Kidney tubule cell (primary cell): ENCODE results near the gene NUTF2.
"Not testable (repeated sequence)": the region's sequence is repeated elsewhere in the genome, so short reads cannot be mapped to it uniquely, and the experiment has no call there.

ENCODE experiments used
- DNase-seq: peaks from one replicate; pipeline ENCODE4 v3.0.0-alpha.2; 2018; ENCODE audit warnings: low spot score

NUTF2 gene

GRCh38 chr16:67864044-67864443 is 17.3 kb downstream of the NUTF2 start:
- DNase-seq, result not testable (repeated sequence)

DNA sequence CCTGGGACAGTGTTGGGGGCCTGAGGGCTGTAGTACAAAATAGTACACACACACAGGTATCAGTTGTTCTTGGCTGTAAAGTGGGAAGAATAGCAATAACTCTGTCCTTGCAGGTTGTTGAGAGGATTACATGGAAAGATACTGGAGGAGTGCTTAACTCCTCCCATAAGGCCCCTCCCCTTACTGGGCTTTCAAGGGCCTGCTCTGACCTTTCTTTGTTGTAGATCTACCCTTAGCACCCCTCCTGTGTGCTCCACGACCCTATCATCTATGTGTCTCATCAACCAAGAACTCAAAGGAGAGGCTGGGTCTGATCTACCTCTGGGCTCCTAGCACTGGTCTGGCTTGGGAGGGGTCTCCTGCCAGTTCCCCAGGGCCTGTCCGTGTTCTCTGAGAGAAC is 17.9 kb downstream of the NUTF2 start:
- DNase-seq, result no peak

- peak; percentile 35 for DNase-seq
Observed at GRCh38 chr16:67865318-67865717, 18.6 kb downstream of the NUTF2 start.

GRCh38 chr16:67868290-67868689 is 21.6 kb downstream of the NUTF2 start:
- no peak for DNase-seq

DNA sequence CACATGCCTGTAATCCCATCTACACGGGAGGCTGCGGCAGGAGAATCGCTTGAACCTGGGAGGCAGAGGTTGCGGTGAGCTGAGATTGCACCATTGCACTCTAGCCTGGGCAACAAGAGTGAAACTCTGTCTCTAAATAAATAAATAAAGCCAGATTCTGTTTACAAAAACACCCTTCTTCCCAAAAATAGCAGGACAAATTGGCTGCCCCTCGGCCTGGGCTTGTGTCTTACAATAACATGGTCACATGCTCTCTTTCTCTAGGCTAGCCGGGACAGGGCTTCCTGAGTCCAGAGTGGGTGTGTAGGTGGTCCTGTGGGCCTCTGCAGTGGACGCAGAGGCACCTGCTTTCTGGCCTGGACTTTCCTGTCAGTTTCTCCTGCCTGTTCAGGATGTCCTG is 22.9 kb downstream of the NUTF2 start:
- DNase-seq, result no peak

GRCh38 chr16:67871256-67871655 is 24.5 kb downstream of the NUTF2 start:
- no peak for DNase-seq

DNA sequence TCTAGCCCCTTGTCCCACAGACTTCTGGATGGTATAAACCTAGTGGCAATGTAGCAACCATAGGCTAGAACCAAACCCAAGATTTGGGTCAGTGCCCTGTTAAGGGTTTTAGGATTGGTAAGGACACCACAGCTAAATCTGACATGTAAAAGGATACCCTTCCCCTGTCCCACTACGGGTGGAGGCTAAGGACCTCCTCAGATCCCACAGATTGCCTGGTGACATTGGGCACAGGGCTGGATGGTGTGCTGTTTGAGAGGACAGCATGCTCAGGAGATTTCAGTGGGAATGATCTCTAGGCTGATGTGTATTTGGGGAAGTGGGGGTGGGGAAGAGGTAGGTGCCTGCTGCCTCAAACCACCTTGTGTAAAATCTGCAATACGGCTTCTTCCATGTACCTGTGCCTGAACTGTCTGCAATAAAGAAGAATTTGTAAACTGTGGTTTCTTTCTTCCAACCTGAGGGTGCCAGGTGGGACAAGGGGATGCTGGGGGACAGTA is 25.4 kb downstream of the NUTF2 start:
- no peak for DNase-seq

GRCh38 chr16:67872631-67873434 is 26.1 kb downstream of the NUTF2 start, which contains the start of gene EDC4:
EDC4 (plus strand) TSS chr16:67873052; CDS start chr16:67873262, 210 bp downstream.
- peak; percentile 88 for DNase-seq

DNA sequence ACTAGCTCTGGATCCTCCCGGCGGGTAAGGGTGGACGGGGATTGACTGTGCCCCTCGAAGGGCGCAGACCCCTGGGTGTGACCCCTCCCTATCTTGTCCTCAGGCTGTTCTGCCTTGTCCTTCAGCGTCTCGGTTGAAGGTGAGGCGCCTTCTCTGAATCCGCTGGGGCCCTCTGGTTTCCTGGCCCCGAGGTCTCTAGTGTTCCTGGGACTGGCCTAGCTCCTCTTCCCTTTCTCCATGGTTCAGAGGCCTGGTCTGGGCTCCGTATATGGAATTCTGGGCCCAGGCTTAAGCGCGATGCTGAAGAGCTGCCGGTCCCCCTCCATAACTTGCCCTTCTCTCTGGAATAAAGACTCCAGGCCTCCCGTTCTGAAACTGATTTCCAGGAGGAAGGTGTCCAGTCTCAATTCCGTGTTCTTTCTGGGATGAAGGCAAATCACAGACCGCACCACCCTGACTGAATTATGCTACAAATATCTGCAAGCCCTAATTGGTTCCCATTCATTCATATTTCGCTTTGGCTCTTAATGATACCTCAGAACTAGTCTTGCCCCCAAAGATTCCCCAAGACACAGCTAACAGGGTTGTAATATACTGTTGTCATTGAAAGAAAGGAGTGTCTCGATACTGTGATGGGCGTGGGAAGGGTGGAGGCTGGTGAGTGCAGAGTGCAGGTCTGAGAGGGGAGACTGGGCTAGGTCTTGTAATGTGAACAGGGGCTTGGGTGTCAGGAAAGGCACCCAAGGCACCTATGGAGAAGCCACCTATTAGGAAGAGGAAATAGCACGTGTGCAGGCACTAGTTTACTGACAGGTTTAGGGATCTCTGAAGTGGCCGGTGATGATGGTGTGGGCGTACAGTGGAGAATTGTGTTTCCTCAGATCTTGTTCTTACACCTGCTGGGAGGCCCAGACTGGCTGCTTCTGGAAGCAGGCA is 27.0 kb downstream of the NUTF2 start:
- DNase-seq, result peak; percentile 22

- no peak for DNase-seq
Observed at GRCh38 chr16:67874372-67874771, 27.6 kb downstream of the NUTF2 start.

- DNase-seq, result no peak
Observed at GRCh38 chr16:67877064-67877463, 30.3 kb downstream of the NUTF2 start.

DNA sequence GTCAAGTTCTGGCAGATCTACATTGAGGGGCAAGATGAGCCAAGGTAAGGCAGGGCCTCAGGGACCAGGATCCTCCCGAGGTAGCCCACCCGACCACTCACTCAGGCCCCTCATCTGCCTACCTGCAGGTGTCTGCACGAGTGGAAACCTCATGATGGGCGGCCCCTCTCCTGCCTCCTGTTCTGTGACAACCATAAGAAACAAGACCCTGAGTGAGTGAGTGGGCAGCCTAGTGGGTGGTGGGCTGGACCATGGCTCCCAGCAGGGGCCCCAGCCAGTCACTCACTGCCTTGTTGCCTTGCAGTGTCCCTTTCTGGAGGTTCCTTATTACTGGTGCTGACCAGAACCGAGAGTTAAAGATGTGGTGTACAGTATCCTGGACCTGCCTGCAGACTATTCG is 31.5 kb downstream of the NUTF2 start:
- DNase-seq, result no peak

GRCh38 chr16:67878846-67879245 is 32.1 kb downstream of the NUTF2 start:
- no peak for DNase-seq

GRCh38 chr16:67879462-67879861 is 32.7 kb downstream of the NUTF2 start:
- DNase-seq, result no peak

DNA sequence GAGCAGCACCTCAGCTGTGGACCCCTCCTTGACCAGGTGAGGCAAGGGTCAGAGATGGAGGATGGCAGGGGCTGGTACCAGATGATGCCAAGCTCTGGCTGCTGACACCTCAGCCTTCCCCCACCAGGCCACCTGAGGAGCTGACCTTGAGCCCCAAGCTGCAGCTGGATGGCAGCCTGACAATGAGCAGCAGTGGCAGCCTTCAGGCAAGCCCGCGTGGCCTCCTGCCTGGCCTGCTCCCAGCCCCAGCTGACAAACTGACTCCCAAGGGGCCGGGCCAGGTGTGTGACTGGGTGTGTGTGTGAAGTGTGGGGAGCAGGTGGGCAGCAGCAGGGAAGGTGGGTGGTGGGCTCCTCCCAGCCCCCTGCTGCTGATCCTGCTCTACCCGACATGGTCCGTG is 33.2 kb downstream of the NUTF2 start:
- no peak for DNase-seq

DNA sequence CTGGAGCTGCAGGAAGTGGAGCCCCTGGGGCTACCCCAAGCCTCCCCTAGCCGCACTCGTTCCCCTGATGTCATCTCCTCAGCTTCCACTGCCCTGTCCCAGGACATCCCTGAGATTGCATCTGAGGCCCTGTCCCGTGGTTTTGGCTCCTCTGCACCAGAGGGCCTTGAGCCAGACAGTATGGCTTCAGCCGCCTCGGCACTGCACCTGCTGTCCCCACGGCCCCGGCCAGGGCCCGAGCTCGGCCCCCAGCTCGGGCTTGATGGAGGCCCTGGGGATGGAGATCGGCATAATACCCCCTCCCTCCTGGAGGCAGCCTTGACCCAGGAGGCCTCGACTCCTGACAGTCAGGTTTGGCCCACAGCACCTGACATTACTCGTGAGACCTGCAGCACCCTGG is 33.9 kb downstream of the NUTF2 start:
- no peak for DNase-seq

DNA sequence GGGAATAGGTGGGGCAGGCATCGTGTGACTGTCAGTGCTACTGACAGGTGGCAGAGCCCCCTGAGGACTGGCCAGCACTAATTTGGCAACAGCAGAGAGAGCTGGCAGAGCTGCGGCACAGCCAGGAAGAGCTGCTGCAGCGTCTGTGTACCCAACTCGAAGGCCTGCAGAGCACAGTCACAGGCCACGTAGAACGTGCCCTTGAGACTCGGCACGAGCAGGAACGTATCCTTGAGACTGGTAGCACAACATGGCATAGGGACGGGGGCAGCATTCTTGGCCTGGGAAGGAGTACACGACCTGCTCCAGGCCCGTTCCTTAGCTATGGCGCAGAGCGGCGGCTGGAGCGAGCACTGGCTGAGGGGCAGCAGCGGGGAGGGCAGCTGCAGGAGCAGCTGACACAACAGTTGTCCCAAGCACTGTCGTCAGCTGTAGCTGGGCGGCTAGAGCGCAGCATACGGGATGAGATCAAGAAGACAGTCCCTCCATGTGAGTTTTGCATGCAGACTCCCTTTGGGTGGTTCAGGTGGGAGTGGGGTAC is 35.0 kb downstream of the NUTF2 start:
- no peak for DNase-seq

GRCh38 chr16:67882374-67883145 is 35.8 kb downstream of the NUTF2 start:
- DNase-seq, result no peak

GRCh38 chr16:67883146-67883871 is 36.6 kb downstream of the NUTF2 start:
- no peak for DNase-seq

DNA sequence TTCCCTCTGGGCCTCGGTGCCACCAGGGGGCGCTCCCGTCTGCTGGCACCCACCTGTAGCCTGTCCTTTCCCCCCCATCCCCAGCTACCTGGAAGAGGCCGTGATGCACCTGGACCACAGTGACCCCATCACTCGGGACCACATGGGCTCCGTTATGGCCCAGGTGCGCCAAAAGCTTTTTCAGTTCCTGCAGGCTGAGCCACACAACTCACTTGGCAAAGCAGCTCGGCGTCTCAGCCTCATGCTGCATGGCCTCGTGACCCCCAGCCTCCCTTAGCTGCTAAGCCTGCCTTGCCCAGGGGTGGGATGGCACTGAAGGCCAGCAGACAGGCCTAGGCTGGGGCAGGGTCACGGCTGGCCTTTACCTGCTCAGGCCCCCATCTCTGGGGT is 37.1 kb downstream of the NUTF2 start:
- peak; percentile 53 for DNase-seq

DNA sequence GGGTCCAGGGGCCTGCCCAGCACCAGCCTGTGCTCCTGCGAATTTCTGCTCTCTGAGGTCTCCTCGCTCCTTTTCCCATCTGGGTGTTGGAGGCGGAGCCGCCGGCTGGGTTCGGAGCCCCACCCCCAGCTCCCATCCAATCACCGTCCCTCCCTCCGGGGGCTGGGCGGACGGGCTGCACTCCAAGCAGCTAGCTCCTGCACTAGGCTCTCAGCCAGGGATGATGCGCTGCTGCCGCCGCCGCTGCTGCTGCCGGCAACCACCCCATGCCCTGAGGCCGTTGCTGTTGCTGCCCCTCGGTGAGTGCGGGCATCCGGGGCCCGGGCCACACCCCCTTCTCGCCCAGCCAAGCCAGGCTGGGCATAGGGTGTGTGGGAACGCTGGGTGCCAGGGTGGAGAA is 38.0 kb downstream of the NUTF2 start, which contains the start of gene NRN1L:
Gene NRN1L (plus strand): TSS at position 202 of the 400 bp plus-strand sequence. CDS start 19 bp downstream, at position 221.
- peak; percentile 70 for DNase-seq
